22Rv1 (cell line): ENCODE results near the gene HSF2BP.

Experiments used
- H3K27ac ChIP-seq: fragments of 450-650 bp; 2 replicates; pipeline ENCODE4 v1.5.1; 2017
- CTCF ChIP-seq: fragments of 450-650 bp; IDR thresholded peaks from 2 replicates; pipeline ENCODE4 v1.5.1; 2017; ENCODE audit warnings: mild to moderate bottlenecking
- ZFX ChIP-seq: fragments of 450-650 bp; IDR thresholded peaks from 2 replicates; pipeline ENCODE4 v1.6.1; 2017; ENCODE audit warnings: antibody characterized with exemption, borderline replicate concordance

HSF2BP gene

GRCh38 chr21:43646550-43647260 lies 12.6 kb downstream of the HSF2BP start:
- TF ChIP-seq CTCF (peak; percentile 96), ZFX (no peak)
- H3K27ac ChIP-seq, result no peak overlapping the region

- TF ChIP-seq ZFX, result no peak
- TF ChIP-seq CTCF, result no peak
- H3K27ac ChIP-seq, result no peak overlapping the region
Observed at GRCh38 chr21:43645976-43646375, 13.3 kb downstream of the HSF2BP start.

DNA sequence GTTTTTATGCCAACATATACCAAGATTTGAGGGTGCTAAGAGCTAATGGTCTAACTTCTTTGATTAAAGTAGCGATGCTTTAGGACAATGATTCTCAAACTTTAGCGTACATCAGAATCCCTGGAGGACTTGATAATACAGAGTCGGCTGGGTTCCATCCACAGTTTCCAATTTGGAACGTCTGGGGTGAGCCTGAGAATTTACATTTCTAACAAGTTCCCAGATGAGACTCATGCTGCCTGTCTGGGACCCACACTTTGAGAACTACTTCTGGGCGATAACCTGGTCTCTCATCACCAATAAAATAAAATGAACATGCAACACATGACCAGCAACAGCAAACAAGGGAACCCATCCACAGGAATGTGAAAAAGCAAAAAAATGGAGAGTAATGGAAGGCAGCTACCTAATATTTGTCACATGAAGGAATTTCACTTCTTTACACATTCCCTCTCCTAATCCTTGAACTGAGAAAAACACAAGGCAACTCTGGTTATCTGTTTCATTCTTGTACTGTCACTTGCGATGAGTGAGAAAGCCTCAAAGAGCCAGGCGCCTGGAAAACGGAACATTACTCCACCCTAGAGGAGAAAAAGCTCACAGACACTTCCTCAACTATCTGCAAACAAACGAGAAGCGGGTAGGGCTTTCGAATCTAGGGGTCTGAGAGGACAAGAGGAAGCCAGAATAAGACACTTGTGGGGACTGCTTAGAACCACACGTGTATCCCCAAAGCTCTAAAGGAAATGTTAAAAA lies 14.0 kb downstream of the HSF2BP start:
- no peak overlapping the region for H3K27ac ChIP-seq
- TF ChIP-seq ZFX (no peak), CTCF (no peak)

DNA sequence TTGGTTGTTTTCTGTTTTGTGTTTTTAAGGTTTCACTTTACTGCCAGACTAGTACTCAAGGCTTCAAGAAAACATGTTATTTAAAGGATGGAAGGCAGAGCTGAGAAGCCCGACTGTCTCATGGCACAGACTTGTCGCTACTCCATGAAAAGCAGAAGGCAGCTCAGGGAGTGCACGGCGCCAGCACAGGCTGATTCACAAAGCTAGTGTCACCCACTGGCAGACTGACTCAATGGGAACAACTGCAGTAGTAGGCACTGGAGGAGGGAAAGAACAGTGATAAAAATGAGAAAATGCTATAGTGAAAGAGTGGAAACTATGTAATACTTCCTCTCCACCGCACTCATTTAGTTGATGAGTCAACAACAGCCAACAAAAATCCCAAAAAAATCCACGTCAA lies 14.7 kb downstream of the HSF2BP start:
- TF ChIP-seq ZFX, result no peak
- TF ChIP-seq CTCF, result no peak

DNA sequence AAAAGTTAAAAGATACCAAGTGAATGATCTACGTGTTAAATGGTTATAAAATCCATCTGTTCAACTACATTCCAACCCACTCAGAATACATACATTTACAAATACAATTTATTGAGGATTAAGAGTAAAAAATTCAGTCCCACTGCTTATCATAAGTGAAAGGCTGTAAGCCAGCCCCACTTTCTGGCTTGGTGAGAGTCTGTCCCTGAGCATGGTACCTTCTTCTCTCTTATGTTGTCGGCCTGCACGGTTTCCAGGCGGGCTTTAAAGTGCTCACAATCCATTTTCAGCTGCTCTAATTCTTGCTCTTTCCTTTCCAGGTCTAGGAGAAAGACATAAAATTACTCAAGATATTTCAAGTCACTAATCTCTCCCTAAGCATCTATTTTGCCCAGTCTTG lies 15.2 kb downstream of the HSF2BP start:
- no peak overlapping the region for H3K27ac ChIP-seq
- no peak for TF ChIP-seq ZFX

More for the DNA sequence above, 14.7 kb downstream of the HSF2BP start:
- no peak overlapping the region for H3K27ac ChIP-seq

DNA sequence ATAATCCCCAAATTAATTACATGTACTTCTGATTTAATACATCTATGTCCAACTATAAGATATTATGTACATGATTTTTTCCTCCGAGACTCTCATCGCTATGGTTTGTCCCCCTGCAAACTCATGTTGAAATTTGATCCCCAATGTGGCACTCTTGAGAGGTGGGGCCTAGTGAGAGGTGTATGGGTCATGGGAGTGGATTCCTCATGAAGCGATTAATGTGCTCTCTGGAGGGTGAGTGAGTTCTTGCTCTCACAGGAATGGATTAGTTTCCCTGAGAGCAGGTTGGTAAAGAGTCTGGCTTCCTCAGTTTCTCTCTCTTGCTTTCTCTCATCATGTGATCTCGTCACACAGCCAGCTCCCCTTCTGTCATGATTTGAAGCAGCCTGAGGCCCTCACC lies 16.1 kb downstream of the HSF2BP start:
- TF ChIP-seq ZFX (no peak), CTCF (no peak)
- H3K27ac ChIP-seq, result no peak overlapping the region

- no peak for TF ChIP-seq ZFX
- no peak for TF ChIP-seq CTCF
- no peak overlapping the region for H3K27ac ChIP-seq
Observed at GRCh38 chr21:43640400-43640799, 18.9 kb downstream of the HSF2BP start.
